GM12801 (cell line): Measurements from ENCODE around the gene CTSC.

ENCODE experiments used
- CTCF ChIP-seq: IDR thresholded peaks from one replicate; pipeline ENCODE4 v1.5.1; 2011; ENCODE audit warnings: control low read depth; ENCODE audit not compliant: insufficient read length; ENCODE audit errors: extremely low read depth

Gene CTSC

GRCh38 chr11:88352139-88352538 is 14.6 kb upstream of the CTSC start:
- TF ChIP-seq CTCF = no peak

GRCh38 chr11:88348870-88349269 is 11.3 kb upstream of the CTSC start:
- TF ChIP-seq CTCF = no peak

- TF ChIP-seq CTCF = no peak
Measured at GRCh38 chr11:88345949-88346348, 8.4 kb upstream of the CTSC start.

GRCh38 chr11:88345408-88345807 is 7.9 kb upstream of the CTSC start:
- TF ChIP-seq CTCF = no peak

GRCh38 chr11:88344869-88345268 is 7.3 kb upstream of the CTSC start:
- no peak for TF ChIP-seq CTCF

- TF ChIP-seq CTCF = no peak
Measured at GRCh38 chr11:88341522-88342251, 4.2 kb upstream of the CTSC start.

GRCh38 chr11:88340366-88340935 is 2.9 kb upstream of the CTSC start:
- TF ChIP-seq CTCF = no peak
